T-helper 1 cell treated with Interleukin-12 subunit alpha and Interleukin-12 subunit beta and Interleukin-4 antibody, amounts not matched to agents 30 ng/mL and 1 ng/mL, for 36 hours (primary cell): ENCODE data around the gene FGD4. TPM values are rescaled to one million over a fixed set of nuclear protein-coding genes. Genes with fewer than 3 reads are reported as not detected.

Experiments
- intact Hi-C: fragments of 100-400 bp; cut with micrococcal nuclease; formaldehyde crosslinking; loops from one replicate; pipeline ENCODE4 v1.15.1; 2024
- total RNA-seq: library from RNA; stranded (reverse); gene quantifications from 2 replicates; pipeline ENCODE4 v1.2.3, GENCODE V29; 2022

FGD4 gene
- total RNA-seq: 0.20 and 0.39 TPM in 2 replicates

GRCh38 chr12:32399370-32400113, at the start of gene FGD4:
TSS of gene FGD4 (plus strand) at chr12:32399558.
- intact Hi-C loops: loop anchor here (2.0 to 10.0 kb wide), 2 partner anchors 275 to 1623 kb away; partner anchors contain the start of genes ALG10 and DNM1L

GRCh38 chr12:32353540-32353939, 45.8 kb upstream of the FGD4 start:
- intact Hi-C loops: no loop called here

GRCh38 chr12:32357601-32358249, 41.6 kb upstream of the FGD4 start:
- intact Hi-C loops: no loop called here

- intact Hi-C loops: loop anchor here (10.0 kb wide), 1 partner anchor 956 kb away; no protein-coding TSS in a partner anchor
Observed at GRCh38 chr12:32360956-32361355, 38.4 kb upstream of the FGD4 start.

- intact Hi-C loops: loop anchor here (10.0 kb wide), 1 partner anchor 958 kb away; no protein-coding TSS in a partner anchor
Observed at GRCh38 chr12:32362892-32363291, 36.5 kb upstream of the FGD4 start.

GRCh38 chr12:32365473-32366064, 33.8 kb upstream of the FGD4 start:
- intact Hi-C loops: loop anchor here (1.0 to 10.0 kb wide), 7 partner anchors 90 to 961 kb away; partner anchors contain the start of gene YARS2

GRCh38 chr12:32366714-32367113, 32.6 kb upstream of the FGD4 start:
- intact Hi-C loops: loop anchor here (10.0 kb wide), 1 partner anchor 962 kb away; no protein-coding TSS in a partner anchor

- intact Hi-C loops: loop anchor here (10.0 kb wide), 1 partner anchor 963 kb away; no protein-coding TSS in a partner anchor
Observed at GRCh38 chr12:32367381-32367780, 32.0 kb upstream of the FGD4 start.

- intact Hi-C loops: loop anchor here (10.0 kb wide), 1 partner anchor 964 kb away; no protein-coding TSS in a partner anchor
Observed at GRCh38 chr12:32369202-32369601, 30.2 kb upstream of the FGD4 start.

GRCh38 chr12:32377344-32378055, 21.9 kb upstream of the FGD4 start:
- intact Hi-C loops: no loop called here

GRCh38 chr12:32379213-32379612, 20.1 kb upstream of the FGD4 start:
- intact Hi-C loops: no loop called here

GRCh38 chr12:32379667-32380066, 19.7 kb upstream of the FGD4 start:
- intact Hi-C loops: no loop called here

- intact Hi-C loops: no loop called here
Observed at GRCh38 chr12:32382226-32382625, 17.1 kb upstream of the FGD4 start.

GRCh38 chr12:32390572-32391219, 8.7 kb upstream of the FGD4 start:
- intact Hi-C loops: loop anchor here (10.0 kb wide), 1 partner anchor 284 kb away; the partner anchor contains the start of gene DNM1L

GRCh38 chr12:32395026-32395425, 4.3 kb upstream of the FGD4 start:
- intact Hi-C loops: loop anchor here (10.0 kb wide), 1 partner anchor 280 kb away; the partner anchor contains the start of gene DNM1L

GRCh38 chr12:32397696-32398095, 1.7 kb upstream of the FGD4 start:
- intact Hi-C loops: loop anchor here (2.0 to 10.0 kb wide), 2 partner anchors 277 to 1625 kb away; partner anchors contain the start of genes ALG10 and DNM1L

- intact Hi-C loops: loop anchor here (2.0 to 10.0 kb wide), 2 partner anchors 277 to 1625 kb away; partner anchors contain the start of genes ALG10 and DNM1L
Observed at GRCh38 chr12:32398181-32398580, 1.2 kb upstream of the FGD4 start.

GRCh38 chr12:32398816-32399369, 465 bp upstream of the FGD4 start:
- intact Hi-C loops: loop anchor here (2.0 to 10.0 kb wide), 2 partner anchors 276 to 1624 kb away; partner anchors contain the start of genes ALG10 and DNM1L

- intact Hi-C loops: no loop called here
Observed at GRCh38 chr12:32400114-32400672, 835 bp downstream of the FGD4 start.

- intact Hi-C loops: no loop called here
Observed at GRCh38 chr12:32400866-32401265, 1.5 kb downstream of the FGD4 start.
